Activated naive CD4-positive, alpha-beta T cell treated with anti-CD3 and anti-CD28 coated beads for 36 hours (primary cell): ENCODE results near the gene STX5. TPM values are rescaled to one million over a fixed set of nuclear protein-coding genes. Genes with fewer than 3 reads are reported as not detected.
"Not testable (repeated sequence)": the region's sequence is repeated elsewhere in the genome, so short reads cannot be mapped to it uniquely, and the experiment has no call there.

Experiments
- CTCF ChIA-PET: fragments of 350-600 bp; sonication (Branson Sonifier 250); formaldehyde crosslinking; loops from one replicate; lab custom pipeline; 2021; ENCODE audit warnings: antibody characterized with exemption; lab: Charles Lee
- DNase-seq: peaks from one replicate; pipeline ENCODE4 v3.0.0-alpha.2; 2020
- H3K27ac Mint-ChIP-seq: one replicate; pipeline ENCODE4 v1.8.0; 2021; ENCODE audit warnings: mild to moderate bottlenecking, mixed read lengths
- H3K27me3 Mint-ChIP-seq: one replicate; pipeline ENCODE4 v1.8.0; 2021; ENCODE audit warnings: low read depth, mixed read lengths
- H3K36me3 Mint-ChIP-seq: one replicate; pipeline ENCODE4 v1.8.0; 2021; ENCODE audit warnings: low read depth, mixed read lengths
- H3K4me1 Mint-ChIP-seq: one replicate; pipeline ENCODE4 v1.8.0; 2021; ENCODE audit warnings: low read depth, mixed read lengths
- H3K4me3 Mint-ChIP-seq: one replicate; pipeline ENCODE4 v1.8.0; 2021; ENCODE audit warnings: mild to moderate bottlenecking, moderate library complexity, mixed read lengths
- H3K9me3 Mint-ChIP-seq: one replicate; pipeline ENCODE4 v1.8.0; 2021; ENCODE audit warnings: mixed read lengths
- intact Hi-C: fragments of 100-400 bp; cut with micrococcal nuclease; formaldehyde crosslinking; loops from one replicate; pipeline ENCODE4 v1.15.1; 2023
- total RNA-seq, 2 experiments: library from RNA; stranded (reverse); gene quantifications; one replicate each; pipeline ENCODE4 v1.2.3, GENCODE V29; 2021

Gene STX5
- total RNA-seq, 2 experiments from 2014 or later: 22.7 to 23.0 TPM

- DNase-seq: peak; percentile 93
- Mint-ChIP-seq H3K27me3 (no peaks in the 10 kb centered on the region), H3K27ac (no peak overlapping the region), H3K4me1 (peaks cover 23% of the 10 kb centered on the region), H3K9me3 (no peaks in the 10 kb centered on the region), H3K36me3 (peaks cover 15% of the 10 kb centered on the region), H3K4me3 (no peak overlapping the region)
- CTCF ChIA-PET: interaction anchor here (0.6 to 2.8 kb wide), 7 partner anchors 9 to 188 kb away, joined by 3 to 13 read pairs (median 3); partner anchors contain the start of genes INTS5, TEX54 and TMEM179B
- intact Hi-C loops: loop anchor here (1.0 to 5.0 kb wide), 8 partner anchors 14 to 269 kb away; partner anchors contain the start of genes C11orf98, CSKMT, EEF1G and HNRNPUL2
These were observed 9.7 kb upstream of the STX5 start for GRCh38 chr11:62841361-62842170.

- H3K27ac Mint-ChIP-seq, H3K4me3 Mint-ChIP-seq, H3K9me3 Mint-ChIP-seq, H3K27me3 Mint-ChIP-seq: not testable (repeated sequence)
- peaks cover 30% of the 10 kb centered on the region for H3K4me1 Mint-ChIP-seq
- DNase-seq: peak; percentile 94
- intact Hi-C loops: loop anchor here (1.0 to 5.0 kb wide), 7 partner anchors 49 to 269 kb away; partner anchors contain the start of genes C11orf98, CSKMT, EEF1G and GANAB
- CTCF ChIA-PET: interaction anchor here (0.6 to 2.8 kb wide), 7 partner anchors 8 to 188 kb away, joined by 3 to 13 read pairs (median 3); partner anchors contain the start of genes INTS5, TEX54 and TMEM179B
- H3K36me3 Mint-ChIP-seq: peaks cover 18% of the 10 kb centered on the region
These were observed 9.0 kb upstream of the STX5 start for GRCh38 chr11:62840721-62841360.

GRCh38 chr11:62839050-62839945, 7.4 kb upstream of the STX5 start, which contains the start of gene WDR74:
Gene WDR74 (minus strand): TSS chr11:62839590. CDS start chr11:62839570, 20 bp downstream.
- peaks cover 41% of the 10 kb centered on the region for H3K4me1 Mint-ChIP-seq
- no peak within 1 kb of the TSS for H3K27ac Mint-ChIP-seq
- no peak within 1 kb of the TSS for H3K4me3 Mint-ChIP-seq
- CTCF ChIA-PET: interaction anchor here (0.8 to 2.8 kb wide), 5 partner anchors 12 to 415 kb away, joined by 3 to 13 read pairs (median 5); partner anchors contain the start of gene TMEM179B
- H3K36me3 Mint-ChIP-seq: peaks cover 32% of the 10 kb centered on the region
- no peaks in the 10 kb centered on the region for H3K27me3 Mint-ChIP-seq
- peak; percentile 97 for DNase-seq
- intact Hi-C loops: loop anchor here (1.0 kb wide), 5 partner anchors 8 to 78 kb away; partner anchors contain the start of genes NXF1, POLR2G, TAF6L and TMEM179B
- no peaks in the 10 kb centered on the region for H3K9me3 Mint-ChIP-seq

GRCh38 chr11:62835336-62835735, 3.5 kb upstream of the STX5 start:
- Mint-ChIP-seq H3K4me3 (no peak overlapping the region), H3K27me3 (no peaks in the 10 kb centered on the region), H3K4me1 (peaks cover 53% of the 10 kb centered on the region), H3K36me3 (peaks cover 37% of the 10 kb centered on the region), H3K9me3 (no peaks in the 10 kb centered on the region), H3K27ac (peak overlapping the region; percentile 7)
- intact Hi-C loops: no loop called here
- no peak for DNase-seq
- CTCF ChIA-PET: interaction anchor here (0.6 to 3.3 kb wide), 2 partner anchors 49 to 567 kb away, joined by 4 to 15 read pairs; partner anchors contain the start of gene TMEM179B

- Mint-ChIP-seq H3K9me3 (no peaks in the 10 kb centered on the region), H3K4me3 (peak within 1 kb of the TSS; percentile 99), H3K27me3 (no peaks in the 10 kb centered on the region), H3K27ac (peak within 1 kb of the TSS; percentile 100), H3K36me3 (peaks cover 28% of the 10 kb centered on the region), H3K4me1 (peaks cover 51% of the 10 kb centered on the region)
- CTCF ChIA-PET: interaction anchor here (0.8 to 1.8 kb wide), 3 partner anchors 9 to 46 kb away, joined by 3 to 12 read pairs (median 3); no protein-coding TSS in a partner anchor
- no peak for DNase-seq
- intact Hi-C loops: loop anchor here (1.0 kb wide), 2 partner anchors 27 to 49 kb away; partner anchors contain the start of gene NXF1
These were observed 734 bp upstream of the STX5 start, which contains the start of gene TEX54 for GRCh38 chr11:62832336-62833234. Gene TEX54 (minus strand): TSS chr11:62832841.

- CTCF ChIA-PET: interaction anchor here (0.6 to 1.8 kb wide), 3 partner anchors 37 to 45 kb away, joined by 3 to 12 read pairs (median 5); no protein-coding TSS in a partner anchor
- peaks cover 40% of the 10 kb centered on the region for H3K4me1 Mint-ChIP-seq
- H3K36me3 Mint-ChIP-seq: peaks cover 19% of the 10 kb centered on the region
- intact Hi-C loops: loop anchor here (1.0 kb wide), 4 partner anchors 8 to 104 kb away; partner anchors contain the start of genes HNRNPUL2, TMEM179B, TMEM223 and WDR74
- peak overlapping the region; percentile 100 for H3K27ac Mint-ChIP-seq
- H3K4me3 Mint-ChIP-seq: peak overlapping the region; percentile 99
- H3K27me3 Mint-ChIP-seq: no peaks in the 10 kb centered on the region
- DNase-seq: peak; percentile 23
- no peaks in the 10 kb centered on the region for H3K9me3 Mint-ChIP-seq
These were observed 839 bp downstream of the STX5 start for GRCh38 chr11:62830904-62831519.

- H3K27me3 Mint-ChIP-seq, H3K27ac Mint-ChIP-seq, H3K9me3 Mint-ChIP-seq, H3K4me3 Mint-ChIP-seq, intact Hi-C loops, DNase-seq: not testable (repeated sequence)
- H3K36me3 Mint-ChIP-seq: peaks cover 15% of the 10 kb centered on the region
- peaks cover 19% of the 10 kb centered on the region for H3K4me1 Mint-ChIP-seq
- CTCF ChIA-PET: interaction anchor here (1.0 to 1.9 kb wide), 4 partner anchors 12 to 101 kb away, joined by 3 to 9 read pairs (median 4); partner anchors contain the start of genes HNRNPUL2 and TMEM179B
These were observed 3.7 kb downstream of the STX5 start for GRCh38 chr11:62828130-62828529.

GRCh38 chr11:62823677-62824076, 8.2 kb downstream of the STX5 start:
- H3K36me3 Mint-ChIP-seq: peaks cover 21% of the 10 kb centered on the region
- DNase-seq: no peak

GRCh38 chr11:62817129-62817528, 14.7 kb downstream of the STX5 start:
- DNase-seq: no peak
- Mint-ChIP-seq H3K9me3 (no peaks in the 10 kb centered on the region), H3K4me3 (no peak overlapping the region), H3K27ac (no peak overlapping the region), H3K36me3 (peaks cover 11% of the 10 kb centered on the region), H3K27me3 (no peaks in the 10 kb centered on the region), H3K4me1 (peaks cover 2% of the 10 kb centered on the region)
- intact Hi-C loops: no loop called here
- CTCF ChIA-PET: interaction anchor here (0.9 to 1.7 kb wide), 2 partner anchors 123 to 137 kb away, joined by 4 read pairs; no protein-coding TSS in a partner anchor

More at GRCh38 chr11:62823677-62824076, 8.2 kb downstream of the STX5 start:
- H3K27me3 Mint-ChIP-seq: no peaks in the 10 kb centered on the region
- peaks cover 2% of the 10 kb centered on the region for H3K4me1 Mint-ChIP-seq
- no peak overlapping the region for H3K4me3 Mint-ChIP-seq
- no peak overlapping the region for H3K27ac Mint-ChIP-seq
- no peaks in the 10 kb centered on the region for H3K9me3 Mint-ChIP-seq
- CTCF ChIA-PET: interaction anchor here (0.6 to 1.7 kb wide), 4 partner anchors 13 to 37 kb away, joined by 3 to 5 read pairs (median 3); no protein-coding TSS in a partner anchor
- intact Hi-C loops: no loop called here

- intact Hi-C loops: no loop called here
- H3K27ac Mint-ChIP-seq: no peak overlapping the region
- no peak for DNase-seq
- no peaks in the 10 kb centered on the region for H3K27me3 Mint-ChIP-seq
- H3K4me3 Mint-ChIP-seq: no peak overlapping the region
- CTCF ChIA-PET: interaction anchor here (0.9 to 1.7 kb wide), 3 partner anchors 69 to 137 kb away, joined by 4 read pairs; no protein-coding TSS in a partner anchor
- peaks cover 2% of the 10 kb centered on the region for H3K4me1 Mint-ChIP-seq
- H3K36me3 Mint-ChIP-seq: peaks cover 11% of the 10 kb centered on the region
- no peaks in the 10 kb centered on the region for H3K9me3 Mint-ChIP-seq
These were observed 15.3 kb downstream of the STX5 start for GRCh38 chr11:62816557-62816956.
